ENCODE results near the gene DHH. TPM values are rescaled to one million over a fixed set of nuclear protein-coding genes. Genes with fewer than 3 reads are reported as not detected.

Gene DHH
- total and polyA plus RNA-seq, 9 of the 15 experiments (the other 6 are each of a cell fraction or from before 2014, with no cell fraction given) = 0.07 to 2.6 (median 0.54) TPM

DNA sequence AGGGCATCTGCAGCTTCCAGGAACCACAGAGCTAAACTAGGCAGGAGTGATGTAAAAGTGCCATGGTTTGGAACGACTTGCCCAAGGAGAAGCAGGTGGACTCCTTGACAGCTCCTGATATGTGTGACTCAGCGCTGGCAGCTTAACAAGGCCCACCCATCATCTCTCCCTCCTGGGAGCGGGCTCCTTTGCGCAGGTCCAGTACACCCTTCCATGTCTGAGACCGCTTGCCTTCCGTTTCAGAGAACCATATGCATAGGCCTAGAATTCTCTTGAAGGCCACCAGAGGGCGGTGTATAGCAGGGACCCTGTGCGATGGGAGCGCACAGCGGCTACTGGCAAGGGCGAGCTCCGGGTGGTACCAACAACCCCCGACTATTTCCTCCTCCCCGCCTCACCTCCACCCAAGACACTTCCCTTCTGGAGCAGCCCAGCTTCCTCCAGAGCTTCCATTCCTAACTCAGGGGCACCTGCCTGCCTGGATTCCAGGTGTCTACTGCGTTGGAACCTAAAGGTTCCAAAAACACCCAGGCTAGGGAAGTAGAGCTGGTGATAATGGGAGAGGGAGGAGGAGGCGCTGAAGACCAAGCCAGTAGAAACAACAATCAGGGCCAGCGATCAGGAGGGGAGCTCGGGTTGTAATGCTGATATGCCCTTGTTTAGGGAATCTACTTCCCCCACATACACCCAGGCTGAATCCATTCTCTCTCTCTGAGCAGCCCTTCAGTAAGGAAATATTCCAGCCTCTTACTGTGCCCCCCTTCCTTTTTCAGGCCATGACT, 6.3 kb downstream of the DHH start (continued):
- TF ChIP-seq ATF1 (CRISPR knock-in tag; IDR thresholded peaks at IDR 0.05) (no peak), ATF1 (tag; IDR thresholded peaks at IDR 0.05) (peak; percentile 44), CEBPB (tag; IDR thresholded peaks at IDR 0.05) (no peak), ZBTB17 (CRISPR knock-in tag; IDR thresholded peaks at IDR 0.05) (peak; percentile 56), ZNF263 (CRISPR knock-in tag; IDR thresholded peaks at IDR 0.05; ENCODE audit: borderline replicate concordance) (peak; percentile 31; the same call in 1 of the 2 replicates), DPF2 (IDR thresholded peaks at IDR 0.05) (0 out of 2 replicates have a peak, but pooled peaks have one; percentile 43), MTA3 (IDR thresholded peaks at IDR 0.05; ENCODE audit: borderline replicate concordance) (peak; percentile 91), ZFP30 (CRISPR knock-in tag; IDR thresholded peaks at IDR 0.05; ENCODE audit: borderline replicate concordance) (no peak), MAFF (IDR thresholded peaks at IDR 0.05; ENCODE audit: low read length) (peak; percentile 51; the same call in 1 of the 2 replicates), PHB2 (IDR thresholded peaks at IDR 0.05; ENCODE audit: low read depth) (no peak), TAF15 (IDR thresholded peaks at IDR 0.05; ENCODE audit: low read depth, low read length) (no peak), MCM3 (IDR thresholded peaks at IDR 0.05) (no peak), BRD4 (IDR thresholded peaks at IDR 0.05) (no peak), KDM1A (IDR thresholded peaks at IDR 0.05) (peak in 1 of 2 experiments; percentile 58; a peak in 1 of 4 replicates), FOS (IDR thresholded peaks at IDR 0.05; ENCODE audit: extremely low read depth, insufficient read length) (no peak)
- TF ChIP-seq, protein P1, sequence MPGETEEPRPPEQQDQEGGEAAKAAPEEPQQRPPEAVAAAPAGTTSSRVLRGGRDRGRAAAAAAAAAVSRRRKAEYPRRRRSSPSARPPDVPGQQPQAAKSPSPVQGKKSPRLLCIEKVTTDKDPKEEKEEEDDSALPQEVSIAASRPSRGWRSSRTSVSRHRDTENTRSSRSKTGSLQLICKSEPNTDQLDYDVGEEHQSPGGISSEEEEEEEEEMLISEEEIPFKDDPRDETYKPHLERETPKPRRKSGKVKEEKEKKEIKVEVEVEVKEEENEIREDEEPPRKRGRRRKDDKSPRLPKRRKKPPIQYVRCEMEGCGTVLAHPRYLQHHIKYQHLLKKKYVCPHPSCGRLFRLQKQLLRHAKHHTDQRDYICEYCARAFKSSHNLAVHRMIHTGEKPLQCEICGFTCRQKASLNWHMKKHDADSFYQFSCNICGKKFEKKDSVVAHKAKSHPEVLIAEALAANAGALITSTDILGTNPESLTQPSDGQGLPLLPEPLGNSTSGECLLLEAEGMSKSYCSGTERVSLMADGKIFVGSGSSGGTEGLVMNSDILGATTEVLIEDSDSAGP (CRISPR knock-in tag; IDR thresholded peaks at IDR 0.05) = no peak
- TF ChIP-seq, protein P2, sequence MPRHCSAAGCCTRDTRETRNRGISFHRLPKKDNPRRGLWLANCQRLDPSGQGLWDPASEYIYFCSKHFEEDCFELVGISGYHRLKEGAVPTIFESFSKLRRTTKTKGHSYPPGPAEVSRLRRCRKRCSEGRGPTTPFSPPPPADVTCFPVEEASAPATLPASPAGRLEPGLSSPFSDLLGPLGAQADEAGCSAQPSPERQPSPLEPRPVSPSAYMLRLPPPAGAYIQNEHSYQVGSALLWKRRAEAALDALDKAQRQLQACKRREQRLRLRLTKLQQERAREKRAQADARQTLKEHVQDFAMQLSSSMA (CRISPR knock-in tag; IDR thresholded peaks at IDR 0.05) = no peak
- TF ChIP-seq, protein P3, sequence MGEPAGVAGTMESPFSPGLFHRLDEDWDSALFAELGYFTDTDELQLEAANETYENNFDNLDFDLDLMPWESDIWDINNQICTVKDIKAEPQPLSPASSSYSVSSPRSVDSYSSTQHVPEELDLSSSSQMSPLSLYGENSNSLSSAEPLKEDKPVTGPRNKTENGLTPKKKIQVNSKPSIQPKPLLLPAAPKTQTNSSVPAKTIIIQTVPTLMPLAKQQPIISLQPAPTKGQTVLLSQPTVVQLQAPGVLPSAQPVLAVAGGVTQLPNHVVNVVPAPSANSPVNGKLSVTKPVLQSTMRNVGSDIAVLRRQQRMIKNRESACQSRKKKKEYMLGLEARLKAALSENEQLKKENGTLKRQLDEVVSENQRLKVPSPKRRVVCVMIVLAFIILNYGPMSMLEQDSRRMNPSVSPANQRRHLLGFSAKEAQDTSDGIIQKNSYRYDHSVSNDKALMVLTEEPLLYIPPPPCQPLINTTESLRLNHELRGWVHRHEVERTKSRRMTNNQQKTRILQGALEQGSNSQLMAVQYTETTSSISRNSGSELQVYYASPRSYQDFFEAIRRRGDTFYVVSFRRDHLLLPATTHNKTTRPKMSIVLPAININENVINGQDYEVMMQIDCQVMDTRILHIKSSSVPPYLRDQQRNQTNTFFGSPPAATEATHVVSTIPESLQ (CRISPR knock-in tag; IDR thresholded peaks at IDR 0.05) = no peak
- TF ChIP-seq, protein P4, sequence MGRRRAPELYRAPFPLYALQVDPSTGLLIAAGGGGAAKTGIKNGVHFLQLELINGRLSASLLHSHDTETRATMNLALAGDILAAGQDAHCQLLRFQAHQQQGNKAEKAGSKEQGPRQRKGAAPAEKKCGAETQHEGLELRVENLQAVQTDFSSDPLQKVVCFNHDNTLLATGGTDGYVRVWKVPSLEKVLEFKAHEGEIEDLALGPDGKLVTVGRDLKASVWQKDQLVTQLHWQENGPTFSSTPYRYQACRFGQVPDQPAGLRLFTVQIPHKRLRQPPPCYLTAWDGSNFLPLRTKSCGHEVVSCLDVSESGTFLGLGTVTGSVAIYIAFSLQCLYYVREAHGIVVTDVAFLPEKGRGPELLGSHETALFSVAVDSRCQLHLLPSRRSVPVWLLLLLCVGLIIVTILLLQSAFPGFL (CRISPR knock-in tag; IDR thresholded peaks at IDR 0.05) = no peak
- TF ChIP-seq, protein P5, sequence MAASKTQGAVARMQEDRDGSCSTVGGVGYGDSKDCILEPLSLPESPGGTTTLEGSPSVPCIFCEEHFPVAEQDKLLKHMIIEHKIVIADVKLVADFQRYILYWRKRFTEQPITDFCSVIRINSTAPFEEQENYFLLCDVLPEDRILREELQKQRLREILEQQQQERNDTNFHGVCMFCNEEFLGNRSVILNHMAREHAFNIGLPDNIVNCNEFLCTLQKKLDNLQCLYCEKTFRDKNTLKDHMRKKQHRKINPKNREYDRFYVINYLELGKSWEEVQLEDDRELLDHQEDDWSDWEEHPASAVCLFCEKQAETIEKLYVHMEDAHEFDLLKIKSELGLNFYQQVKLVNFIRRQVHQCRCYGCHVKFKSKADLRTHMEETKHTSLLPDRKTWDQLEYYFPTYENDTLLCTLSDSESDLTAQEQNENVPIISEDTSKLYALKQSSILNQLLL (CRISPR knock-in tag; IDR thresholded peaks at IDR 0.05; ENCODE audit: borderline replicate concordance) = no peak
